Naive thymus-derived CD8-positive, alpha-beta T cell (primary cell): ENCODE data around the gene RDH14. TPM values are rescaled to one million over a fixed set of nuclear protein-coding genes. Genes with fewer than 3 reads are reported as not detected.

Experiments used
- ATAC-seq, 2 donors: fragments of 150-1000 bp; cut with Tn5 transposase in 1 of 2; sonication (Bioruptor Pico), chemical (Tn5 transposase) in 1 of 2; 1 replicate in 1 of 2; 2 replicates in 1 of 2; pipeline ENCODE4 v1.10.0; 2021; ENCODE audit warnings: mild to moderate bottlenecking in 2 of 2, moderate library complexity in 2 of 2
- POLR2A ChIA-PET: fragments of 350-600 bp; sonication (Branson Sonifier 250); formaldehyde crosslinking; loops from one replicate; lab custom pipeline; 2021; ENCODE audit warnings: antibody characterized with exemption; lab: Charles Lee
- DNase-seq, 10 donors: peaks; one replicate each; pipeline versions ENCODE4 v3.0.0 to v3.0.0-alpha.2; 2020 to 2022
- H3K27ac Mint-ChIP-seq, 10 donors: one replicate each; pipeline ENCODE4 v1.8.0; 2020 to 2022; ENCODE audit warnings: mild to moderate bottlenecking in 10 of 10, mixed read lengths in 10 of 10, moderate library complexity in 4 of 10, inconsistent platforms in 1 of 10
- H3K27me3 Mint-ChIP-seq, 5 donors: one replicate each; pipeline ENCODE4 v1.8.0; 2021 to 2022; ENCODE audit warnings: mixed read lengths in 5 of 5
- H3K36me3 Mint-ChIP-seq, 3 donors: one replicate each; pipeline ENCODE4 v1.8.0; 2020 to 2022; ENCODE audit warnings: mixed read lengths in 3 of 3, mild to moderate bottlenecking in 2 of 3, inconsistent platforms in 1 of 3
- H3K4me1 Mint-ChIP-seq, 4 donors: one replicate each; pipeline ENCODE4 v1.8.0; 2021 to 2022; ENCODE audit warnings: mixed read lengths in 4 of 4
- H3K4me3 Mint-ChIP-seq, 10 donors: one replicate each; pipeline ENCODE4 v1.8.0; 2020 to 2022; ENCODE audit warnings: mild to moderate bottlenecking in 10 of 10, mixed read lengths in 10 of 10, moderate library complexity in 6 of 10, inconsistent platforms in 1 of 10
- H3K9me3 Mint-ChIP-seq, 9 donors: one replicate each; pipeline ENCODE4 v1.8.0; 2020 to 2022; ENCODE audit warnings: mixed read lengths in 9 of 9, mild to moderate bottlenecking in 3 of 9, inconsistent platforms in 1 of 9, moderate library complexity in 1 of 9
- polyA plus RNA-seq, 3 donors: library from polyadenylated mRNA; unstranded; fragments of 300-500 nt; fragmentation: Illumina TruSeq; gene quantifications; one replicate each; pipeline ENCODE4 v1.2.3, GENCODE V29; 2021
- total RNA-seq, 8 experiments: library from RNA in 2 of 8; stranded (reverse) in 2 of 8; gene quantifications; one replicate each; pipeline ENCODE4 v1.2.3 and lab custom pipeline; 2021 to 2026

The RDH14 gene
- total and polyA plus RNA-seq, 5 experiments from 2014 or later: 21.6 to 56.2 (median 46.3) TPM

- DNase-seq (no peak), ATAC-seq (no peak)
- Mint-ChIP-seq H3K27ac (no peak overlapping the region), H3K36me3 (peaks cover 12 to 48% (median 29%) of the 10 kb centered on the region in 3 donors), H3K4me3 (no peak overlapping the region), H3K4me1 (peaks cover 0 to 3% (median 0%) of the 10 kb centered on the region in 4 donors), H3K9me3 (peaks cover 0 to 9% (median 0%) of the 10 kb centered on the region in 9 donors), H3K27me3 (no peaks in the 10 kb centered on the region)
- POLR2A ChIA-PET: no interaction called here
Measured at GRCh38 chr2:18593496-18593895, 33.0 kb upstream of the RDH14 start.

DNA sequence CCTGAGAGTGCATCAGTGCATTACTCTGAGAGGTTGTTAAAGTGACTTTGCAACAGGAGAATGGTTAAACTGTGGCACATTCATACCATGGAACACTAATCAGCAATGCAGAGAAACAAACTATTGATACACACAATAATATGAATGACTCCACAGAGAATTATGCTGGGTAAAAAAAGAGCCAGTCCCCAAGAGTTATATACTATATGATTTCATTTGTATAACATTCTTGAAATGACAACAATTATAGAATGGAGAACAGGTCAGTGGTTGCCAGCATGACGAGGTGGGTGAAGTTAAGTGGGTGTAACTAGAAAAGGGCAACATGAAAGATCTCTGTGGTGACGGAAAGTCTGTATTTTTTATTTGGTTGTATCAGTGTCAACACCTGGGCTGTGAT lies 31.9 kb upstream of the RDH14 start:
- Mint-ChIP-seq H3K9me3 (peaks cover 0 to 9% (median 0%) of the 10 kb centered on the region in 9 donors), H3K36me3 (peaks cover 12 to 50% (median 30%) of the 10 kb centered on the region in 3 donors), H3K27ac (no peak overlapping the region), H3K27me3 (no peaks in the 10 kb centered on the region), H3K4me3 (no peak overlapping the region), H3K4me1 (peaks cover 0 to 4% (median 0%) of the 10 kb centered on the region in 4 donors)
- ATAC-seq: no peak
- POLR2A ChIA-PET: no interaction called here
- DNase-seq: no peak

GRCh38 chr2:18589354-18589753 lies 28.9 kb upstream of the RDH14 start, which contains the start of gene NT5C1B:
Gene NT5C1B, minus strand, starts transcription at chr2:18589569. Its CDS starts 101 bp downstream, at chr2:18589468.
- H3K27ac Mint-ChIP-seq: peak within 1 kb of the TSS in 1 of 10 donors; percentile 5
- ATAC-seq: no peak
- no peak for DNase-seq
- H3K4me1 Mint-ChIP-seq: peaks cover 0 to 5% (median 0%) of the 10 kb centered on the region in 4 donors
- no peaks in the 10 kb centered on the region for H3K27me3 Mint-ChIP-seq
- H3K9me3 Mint-ChIP-seq: peaks cover 0 to 18% (median 9%) of the 10 kb centered on the region in 9 donors
- peaks cover 29 to 54% (median 35%) of the 10 kb centered on the region in 3 donors for H3K36me3 Mint-ChIP-seq
- no peak within 1 kb of the TSS for H3K4me3 Mint-ChIP-seq
- POLR2A ChIA-PET: no interaction called here

DNA sequence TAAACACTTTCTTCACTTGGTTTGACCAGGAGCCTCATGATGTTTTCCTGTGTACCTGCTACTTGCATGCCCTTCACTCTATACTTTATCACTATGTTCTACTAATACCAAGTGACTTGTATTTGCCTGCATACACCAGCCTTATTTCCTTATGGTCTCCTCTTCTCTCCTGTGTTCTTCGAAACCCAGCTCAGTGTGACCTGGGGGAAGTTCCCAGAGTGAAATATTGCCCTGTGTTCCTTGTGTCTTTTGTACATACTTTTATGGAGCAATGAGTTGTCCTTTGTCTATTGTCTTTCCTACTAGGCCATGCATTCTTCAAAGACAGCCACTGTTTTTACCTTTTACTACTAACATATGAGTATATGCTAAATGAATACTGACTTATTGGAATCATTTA lies 28.3 kb upstream of the RDH14 start:
- H3K4me1 Mint-ChIP-seq: peaks cover 0 to 5% (median 0%) of the 10 kb centered on the region in 4 donors
- H3K36me3 Mint-ChIP-seq: peaks cover 30 to 55% (median 36%) of the 10 kb centered on the region in 3 donors
- H3K27me3 Mint-ChIP-seq: no peaks in the 10 kb centered on the region
- peaks cover 0 to 21% (median 13%) of the 10 kb centered on the region in 9 donors for H3K9me3 Mint-ChIP-seq
- POLR2A ChIA-PET: no interaction called here
- no peak for DNase-seq
- no peak for ATAC-seq
- no peak overlapping the region for H3K27ac Mint-ChIP-seq
- no peak overlapping the region for H3K4me3 Mint-ChIP-seq

DNA sequence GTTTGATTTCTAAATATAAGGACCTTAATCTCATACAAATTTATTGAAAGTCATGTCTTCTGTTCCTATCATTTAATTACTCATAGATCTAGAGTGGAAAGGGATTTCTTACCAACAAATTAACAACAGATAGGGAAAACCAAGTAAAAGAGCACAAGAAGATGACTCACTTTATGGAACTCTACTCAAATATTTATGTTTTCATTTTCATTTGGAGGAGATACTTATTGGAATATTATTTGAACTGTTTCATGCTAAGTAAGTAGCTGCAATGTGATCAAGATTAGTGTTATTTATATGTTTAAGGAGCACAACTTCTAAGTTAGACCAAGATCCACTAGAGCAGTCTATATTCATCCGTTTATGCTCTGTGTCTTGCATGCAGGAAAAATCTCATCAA lies 27.6 kb upstream of the RDH14 start:
- ATAC-seq (no peak), DNase-seq (no peak)
- H3K4me1 Mint-ChIP-seq: peaks cover 0 to 5% (median 0%) of the 10 kb centered on the region in 4 donors
- POLR2A ChIA-PET: no interaction called here
- H3K27me3 Mint-ChIP-seq: no peaks in the 10 kb centered on the region
- peaks cover 0 to 29% (median 15%) of the 10 kb centered on the region in 9 donors for H3K9me3 Mint-ChIP-seq
- H3K36me3 Mint-ChIP-seq: peaks cover 33 to 56% (median 35%) of the 10 kb centered on the region in 3 donors
- H3K4me3 Mint-ChIP-seq: no peak overlapping the region
- H3K27ac Mint-ChIP-seq: no peak overlapping the region

- POLR2A ChIA-PET: no interaction called here
- DNase-seq (no peak), ATAC-seq (no peak)
- Mint-ChIP-seq H3K27ac (no peak overlapping the region), H3K4me1 (peaks cover 0 to 5% (median 0%) of the 10 kb centered on the region in 4 donors), H3K36me3 (peaks cover 25 to 56% (median 45%) of the 10 kb centered on the region in 3 donors), H3K9me3 (peaks cover 0 to 38% (median 15%) of the 10 kb centered on the region in 9 donors), H3K27me3 (no peaks in the 10 kb centered on the region), H3K4me3 (no peak overlapping the region)
Measured at GRCh38 chr2:18585526-18585925, 25.1 kb upstream of the RDH14 start.

DNA sequence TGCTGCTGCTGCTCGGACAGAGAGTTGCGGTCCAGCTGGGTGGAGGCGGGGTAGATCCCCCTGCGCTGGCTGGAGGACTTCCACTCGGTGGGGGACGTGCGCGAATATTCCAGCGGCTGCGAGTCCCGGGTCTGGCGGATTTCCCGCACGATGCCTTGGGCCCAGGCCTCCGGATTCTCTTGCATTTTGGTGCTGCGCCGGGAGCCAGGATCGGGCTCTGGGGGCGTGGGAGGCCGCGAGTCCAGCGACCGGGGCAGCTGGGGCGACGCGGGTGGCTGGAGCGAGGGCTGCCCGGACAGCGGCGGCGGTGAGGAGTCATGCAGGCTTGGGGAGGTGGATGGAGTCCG lies 24.1 kb upstream of the RDH14 start:
- Mint-ChIP-seq H3K27me3 (no peaks in the 10 kb centered on the region), H3K4me1 (peaks cover 0 to 5% (median 0%) of the 10 kb centered on the region in 4 donors), H3K36me3 (peaks cover 25 to 58% (median 43%) of the 10 kb centered on the region in 3 donors), H3K27ac (no peak overlapping the region), H3K9me3 (peaks cover 0 to 40% (median 20%) of the 10 kb centered on the region in 9 donors), H3K4me3 (no peak overlapping the region)
- DNase-seq: no peak
- ATAC-seq: no peak
- POLR2A ChIA-PET: interaction anchor here (1.3 kb wide), 1 partner anchor 24 kb away, joined by 4 read pairs; the partner anchor contains the start of gene RDH14

DNA sequence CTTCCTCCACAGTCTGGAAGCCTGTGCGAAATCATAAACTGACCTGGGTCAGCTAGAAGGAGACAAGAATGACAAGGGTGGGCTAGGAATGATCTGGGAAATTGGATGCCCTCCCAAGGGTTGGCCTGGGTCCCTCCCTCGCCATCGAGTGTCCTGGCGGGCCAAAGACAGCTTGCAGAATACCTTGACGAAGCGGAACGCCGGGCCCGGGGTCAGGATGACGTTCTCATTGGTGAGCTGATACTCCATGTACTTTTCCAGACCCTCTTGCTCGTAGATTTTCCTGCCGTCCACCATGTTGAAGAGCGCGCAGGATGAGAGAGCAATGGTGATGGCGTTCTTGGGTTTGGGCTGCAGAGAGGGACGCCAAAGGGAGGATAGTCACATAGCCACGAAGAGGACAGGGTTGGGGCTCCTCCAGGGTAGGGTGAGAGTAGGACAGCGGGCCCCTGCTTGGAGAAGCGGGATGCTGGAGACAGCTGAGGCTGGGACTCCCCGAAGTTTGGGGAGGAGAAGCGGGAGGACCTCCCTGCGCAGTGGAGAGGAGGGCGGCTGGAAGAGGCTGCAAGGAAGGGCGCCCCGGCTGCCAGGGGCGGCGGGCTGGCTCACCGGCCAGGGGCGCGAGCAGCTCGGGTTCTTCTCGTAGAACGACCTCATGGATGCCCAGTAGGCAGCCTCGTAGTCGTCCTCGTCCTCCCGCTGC lies 23.6 kb upstream of the RDH14 start:
- Mint-ChIP-seq H3K36me3 (peaks cover 25 to 62% (median 44%) of the 10 kb centered on the region in 3 donors), H3K27ac (no peak overlapping the region)

DNA sequence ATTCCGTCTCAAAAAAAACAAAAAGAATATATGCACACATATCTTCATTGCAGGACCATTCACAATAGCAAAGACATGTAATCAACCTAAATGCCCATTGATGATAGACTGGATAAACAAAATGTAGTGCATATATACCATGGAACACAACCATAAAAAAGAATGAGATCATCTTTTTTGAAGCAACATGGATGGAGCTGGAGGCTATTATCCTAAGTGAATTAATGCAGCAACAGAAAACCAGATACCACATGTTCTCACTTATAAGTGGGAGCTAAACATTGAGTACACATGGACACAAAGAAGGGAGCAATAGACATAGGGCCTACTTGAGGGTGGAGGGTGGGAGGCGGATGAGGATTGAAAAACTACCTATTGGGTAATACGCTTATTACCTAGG lies 20.2 kb upstream of the RDH14 start:
- POLR2A ChIA-PET: no interaction called here
- no peak overlapping the region for H3K27ac Mint-ChIP-seq
- ATAC-seq (no peak), DNase-seq (no peak)
- H3K4me3 Mint-ChIP-seq: no peak overlapping the region
- no peaks in the 10 kb centered on the region for H3K4me1 Mint-ChIP-seq
- H3K9me3 Mint-ChIP-seq: peaks cover 4 to 60% (median 35%) of the 10 kb centered on the region in 9 donors
- no peaks in the 10 kb centered on the region for H3K27me3 Mint-ChIP-seq
- peaks cover 19 to 75% (median 55%) of the 10 kb centered on the region in 3 donors for H3K36me3 Mint-ChIP-seq

More for the DNA sequence above, 23.6 kb upstream of the RDH14 start:
- H3K9me3 Mint-ChIP-seq: peaks cover under 1 to 44% (median 25%) of the 10 kb centered on the region in 9 donors
- peaks cover 0 to 2% (median 0%) of the 10 kb centered on the region in 4 donors for H3K4me1 Mint-ChIP-seq
- no peaks in the 10 kb centered on the region for H3K27me3 Mint-ChIP-seq
- H3K4me3 Mint-ChIP-seq: no peak overlapping the region
- no peak for ATAC-seq
- POLR2A ChIA-PET: interaction anchor here (1.3 kb wide), 1 partner anchor 24 kb away, joined by 4 read pairs; the partner anchor contains the start of gene RDH14
- DNase-seq: no peak

DNA sequence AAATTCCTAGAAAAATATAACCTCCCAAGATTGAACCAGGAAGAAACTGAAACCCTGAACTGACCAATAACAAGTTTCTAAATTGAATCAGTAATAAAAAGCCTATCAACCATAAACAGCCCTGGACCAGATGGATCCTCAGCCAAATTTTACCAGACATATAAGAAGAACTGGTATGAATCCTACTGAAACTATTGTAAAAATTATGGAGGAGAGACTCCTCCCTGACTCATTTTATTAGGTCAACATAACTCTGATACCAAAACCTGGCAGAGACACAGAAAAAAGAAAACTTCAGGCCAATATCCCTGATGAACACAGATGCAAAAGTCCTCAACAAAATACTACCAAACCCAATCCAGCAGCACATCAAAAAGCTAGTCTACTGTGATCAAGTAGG lies 17.6 kb upstream of the RDH14 start:
- Mint-ChIP-seq H3K4me3 (no peak overlapping the region), H3K9me3 (peaks cover 4 to 48% (median 30%) of the 10 kb centered on the region in 9 donors), H3K4me1 (no peaks in the 10 kb centered on the region), H3K36me3 (peaks cover 26 to 76% (median 53%) of the 10 kb centered on the region in 3 donors), H3K27ac (no peak overlapping the region), H3K27me3 (no peaks in the 10 kb centered on the region)
- POLR2A ChIA-PET: no interaction called here
- ATAC-seq (no peak), DNase-seq (no peak)

DNA sequence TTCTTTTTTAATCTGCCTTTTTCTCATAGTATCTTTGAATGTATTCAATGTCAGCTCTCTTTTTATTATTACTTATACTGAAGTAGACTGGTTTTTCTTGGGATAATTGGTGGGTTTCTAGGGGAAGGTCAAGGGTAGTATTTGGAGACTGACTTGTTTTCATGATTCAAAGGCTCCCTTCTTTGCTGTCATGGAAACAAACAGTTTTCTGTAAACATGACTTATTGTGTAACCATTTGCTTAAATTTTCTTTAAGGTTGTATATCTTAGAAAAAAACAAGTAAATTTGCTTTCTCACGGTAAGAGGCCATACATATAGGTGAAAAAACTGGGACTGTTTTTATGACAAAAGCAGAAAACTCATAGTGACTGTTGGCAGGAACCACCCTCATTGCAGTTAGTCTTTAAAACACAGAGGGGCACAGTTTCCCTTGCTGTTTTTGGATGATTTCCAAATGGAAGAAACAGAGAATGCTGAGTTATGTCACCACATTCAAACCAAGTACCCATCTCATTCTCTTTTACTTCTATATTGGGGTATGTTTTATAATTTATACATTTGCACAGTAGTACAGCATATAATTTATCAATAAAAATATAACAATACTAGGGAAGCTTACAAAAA lies 5.8 kb upstream of the RDH14 start:
- Mint-ChIP-seq H3K4me1 (peaks cover 0 to 11% (median 6%) of the 10 kb centered on the region in 4 donors), H3K27ac (no peak overlapping the region), H3K9me3 (peaks cover 0 to 15% (median 5%) of the 10 kb centered on the region in 9 donors), H3K4me3 (no peak overlapping the region), H3K27me3 (no peaks in the 10 kb centered on the region), H3K36me3 (peaks cover 40 to 65% (median 60%) of the 10 kb centered on the region in 3 donors)
- POLR2A ChIA-PET: no interaction called here
- ATAC-seq: no peak
- DNase-seq: no peak

DNA sequence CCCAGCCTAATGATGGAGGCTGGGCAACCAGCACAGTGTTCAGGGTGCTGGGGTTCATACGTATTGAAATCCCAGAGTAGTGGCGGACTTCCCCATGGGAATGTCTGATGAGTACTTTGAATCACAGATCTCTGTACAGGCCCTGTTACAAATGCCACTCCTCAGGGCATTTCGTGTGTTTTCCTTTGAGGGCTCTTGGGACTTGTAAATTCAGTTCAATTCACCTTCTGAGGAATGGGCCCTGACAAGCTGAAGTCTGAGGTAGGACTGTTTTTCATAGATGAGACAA lies 288 bp upstream of the RDH14 start:
- ATAC-seq (no peak), DNase-seq (no peak)
- peak overlapping the region; percentile 88 to 99 (median 94) for H3K27ac Mint-ChIP-seq
- peaks cover 0 to 15% (median 5%) of the 10 kb centered on the region in 9 donors for H3K9me3 Mint-ChIP-seq
- no peaks in the 10 kb centered on the region for H3K27me3 Mint-ChIP-seq
- H3K36me3 Mint-ChIP-seq: peaks cover 14 to 47% (median 28%) of the 10 kb centered on the region in 3 donors
- H3K4me1 Mint-ChIP-seq: peaks cover 27 to 53% (median 48%) of the 10 kb centered on the region in 4 donors
- POLR2A ChIA-PET: interaction anchor here (0.9 to 2.3 kb wide), 11 partner anchors 14 to 1887 kb away, joined by 3 to 21 read pairs (median 5); partner anchors contain the start of genes GEN1, RHOB, SMC6 and TTC32
- H3K4me3 Mint-ChIP-seq: peak overlapping the region; percentile 82 to 96 (median 90)
